ENCODE data around the gene C8B. TPM values are rescaled to one million over a fixed set of nuclear protein-coding genes. Genes with fewer than 3 reads are reported as not detected.

The C8B gene
- total RNA-seq, 1 donor from 2014 or later, result not detected

GRCh38 chr1:56908619-56909221 is 57.1 kb downstream of the C8B start:
- Mint-ChIP-seq H3K27me3 (ENCODE audit: unreplicated experiment) (no peaks in the 10 kb centered on the region), H3K36me3 (ENCODE audit: unreplicated experiment) (peaks cover under 1% of the 10 kb centered on the region), H3K4me1 (ENCODE audit: low read depth, unreplicated experiment) (no peaks in the 10 kb centered on the region), H3K27ac (ENCODE audit: unreplicated experiment) (no peak overlapping the region), H3K9me3 (ENCODE audit: unreplicated experiment) (no peaks in the 10 kb centered on the region), H3K4me3 (ENCODE audit: unreplicated experiment) (no peak overlapping the region)
- no peak for DNase-seq
- no peak for TF ChIP-seq CTCF (IDR thresholded peaks at IDR 0.05; ENCODE audit: partially characterized antibody, unreplicated experiment)

GRCh38 chr1:56905667-56906066 is 60.1 kb downstream of the C8B start:
- Mint-ChIP-seq H3K27ac (ENCODE audit: unreplicated experiment) (no peak overlapping the region), H3K36me3 (ENCODE audit: unreplicated experiment) (no peaks in the 10 kb centered on the region), H3K4me3 (ENCODE audit: unreplicated experiment) (no peak overlapping the region), H3K9me3 (ENCODE audit: unreplicated experiment) (peaks cover 2% of the 10 kb centered on the region), H3K4me1 (ENCODE audit: low read depth, unreplicated experiment) (no peaks in the 10 kb centered on the region), H3K27me3 (ENCODE audit: unreplicated experiment) (peaks cover 3% of the 10 kb centered on the region)
- no peak for DNase-seq
- TF ChIP-seq CTCF (IDR thresholded peaks at IDR 0.05; ENCODE audit: partially characterized antibody, unreplicated experiment), result no peak

GRCh38 chr1:56904663-56905397 is 61.0 kb downstream of the C8B start:
- DNase-seq, result no peak
- H3K9me3 Mint-ChIP-seq (ENCODE audit: unreplicated experiment), result peaks cover 2% of the 10 kb centered on the region
- H3K27ac Mint-ChIP-seq (ENCODE audit: unreplicated experiment), result no peak overlapping the region
- H3K36me3 Mint-ChIP-seq (ENCODE audit: unreplicated experiment), result no peaks in the 10 kb centered on the region
- no peak overlapping the region for H3K4me3 Mint-ChIP-seq (ENCODE audit: unreplicated experiment)
- peaks cover 3% of the 10 kb centered on the region for H3K27me3 Mint-ChIP-seq (ENCODE audit: unreplicated experiment)
- TF ChIP-seq CTCF (IDR thresholded peaks at IDR 0.05; ENCODE audit: partially characterized antibody, unreplicated experiment), result no peak
- H3K4me1 Mint-ChIP-seq (ENCODE audit: low read depth, unreplicated experiment), result no peaks in the 10 kb centered on the region

GRCh38 chr1:56903778-56904177 is 62.0 kb downstream of the C8B start:
- TF ChIP-seq CTCF (IDR thresholded peaks at IDR 0.05; ENCODE audit: partially characterized antibody, unreplicated experiment), result no peak
- no peak for DNase-seq
- H3K36me3 Mint-ChIP-seq (ENCODE audit: unreplicated experiment), result no peaks in the 10 kb centered on the region
- H3K27me3 Mint-ChIP-seq (ENCODE audit: unreplicated experiment), result peaks cover 3% of the 10 kb centered on the region
- H3K9me3 Mint-ChIP-seq (ENCODE audit: unreplicated experiment), result peaks cover 2% of the 10 kb centered on the region
- no peak overlapping the region for H3K4me3 Mint-ChIP-seq (ENCODE audit: unreplicated experiment)
- H3K27ac Mint-ChIP-seq (ENCODE audit: unreplicated experiment), result no peak overlapping the region
- peaks cover 7% of the 10 kb centered on the region for H3K4me1 Mint-ChIP-seq (ENCODE audit: low read depth, unreplicated experiment)

- Mint-ChIP-seq H3K27me3 (ENCODE audit: unreplicated experiment) (peaks cover 3% of the 10 kb centered on the region), H3K4me3 (ENCODE audit: unreplicated experiment) (no peak overlapping the region), H3K4me1 (ENCODE audit: low read depth, unreplicated experiment) (peaks cover 12% of the 10 kb centered on the region), H3K36me3 (ENCODE audit: unreplicated experiment) (no peaks in the 10 kb centered on the region), H3K9me3 (ENCODE audit: unreplicated experiment) (peaks cover 2% of the 10 kb centered on the region), H3K27ac (ENCODE audit: unreplicated experiment) (no peak overlapping the region)
- no peak for DNase-seq
- TF ChIP-seq CTCF (IDR thresholded peaks at IDR 0.05; ENCODE audit: partially characterized antibody, unreplicated experiment), result no peak
Measured at GRCh38 chr1:56901716-56902115, 64.1 kb downstream of the C8B start.
